Heart left ventricle (tissue), 13 donors: ENCODE results near the gene FAM161A.
"Not testable (repeated sequence)": the region's sequence is repeated elsewhere in the genome, so short reads cannot be mapped to it uniquely, and the experiment has no call there.

Experiments used
- CTCF ChIP-seq, 12 donors: fragments of 200-600 bp; sonication (generic) in 4 of 12; IDR thresholded peaks; one replicate each; pipeline versions ENCODE4 v1.5.0 to v1.8.0; 2018 to 2022; ENCODE audit warnings: antibody characterized with exemption in 12 of 12, mild to moderate bottlenecking in 5 of 12
- POLR2A ChIP-seq, 2 donors: fragments of 450-650 bp; IDR thresholded peaks; one replicate each; pipeline ENCODE4 v1.6.1; 2017; ENCODE audit warnings: antibody characterized with exemption in 2 of 2, mild to moderate bottlenecking in 2 of 2, moderate library complexity in 2 of 2
- donor health status: ischemic (EF 13 %, LVEDD 7.1; RV severe dilation, severe dysfunction).
- donor health status: DM: no; HTN: yes; CAD: no.
- donor health status: DM: no; HTN: no; CAD: no.
- donor health status: ischemic (EF 25% LVEDD 6.9; RV normal size, moderate dysfunction).
- donor health status: ischemic (EF 25% LVEDD 5.7; RV mildly dilated, moderate dysfunction).
- donor health status: ischemic (EF 35%, LVEDD 5.7; RV mildly dilated, moderate dysfunction).
- donor health status: nonischemic (EF 11% LVEDD 7.7; RV severe dilation, severe dysfunction).
- donor health status: DM: yes; HTN: yes; CAD: no.
- donor health status: PGD.
- donor health status: ischemic (EF 29% LVEDD 5.4; RV normal size, mild dysfunction).
- donor health status: nonischemic (EF 23%, LVEDD 6.1; RV moderate dilation, normal function).

- not testable (repeated sequence) for TF ChIP-seq POLR2A, CTCF (IDR thresholded peaks at IDR 0.05)
These were observed 25.5 kb upstream of the FAM161A start for GRCh38 chr2:61879351-61879750.
